ENCODE data around the gene OGFRL1. TPM values are rescaled to one million over a fixed set of nuclear protein-coding genes. Genes with fewer than 3 reads are reported as not detected.

The OGFRL1 gene
- total RNA-seq, 1 donor from 2014 or later, result 9.4 TPM

DNA sequence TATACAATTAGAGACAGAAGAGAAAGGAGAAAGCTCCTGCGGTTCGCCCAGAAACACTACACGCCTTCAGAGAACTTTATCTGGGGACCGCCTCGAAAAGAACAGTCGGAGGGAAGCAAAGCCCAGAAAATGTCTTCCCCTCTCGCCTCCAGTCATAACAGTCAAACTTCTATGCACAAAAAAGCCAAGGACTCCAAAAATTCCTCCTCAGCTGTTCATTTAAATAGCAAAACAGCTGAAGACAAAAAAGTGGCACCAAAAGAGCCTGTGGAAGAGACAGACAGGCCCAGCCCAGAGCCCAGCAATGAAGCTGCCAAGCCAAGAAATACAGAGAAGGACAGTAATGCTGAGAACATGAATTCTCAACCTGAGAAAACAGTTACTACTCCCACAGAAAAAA lies 12.9 kb downstream of the OGFRL1 start:
- H3K4me3 Mint-ChIP-seq (ENCODE audit: low read depth), result no peak overlapping the region

DNA sequence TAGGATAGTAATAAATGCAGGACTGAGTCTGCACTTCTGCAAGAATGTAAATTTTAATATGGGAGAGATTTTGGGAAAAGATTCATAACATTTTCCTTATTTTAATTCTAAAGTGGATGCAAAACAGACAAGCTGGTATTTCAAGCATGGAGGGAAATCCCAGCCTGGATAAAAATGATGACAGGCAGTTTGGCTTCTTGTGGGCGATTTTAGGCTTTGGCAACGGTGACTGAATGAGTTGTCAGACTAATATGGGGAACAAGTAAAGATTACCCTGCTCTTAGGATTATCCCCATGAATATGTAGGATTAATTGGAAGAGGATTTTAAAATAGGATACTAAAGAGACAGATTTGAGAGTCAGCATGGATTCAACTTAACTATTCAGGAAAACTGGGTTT lies 21.0 kb downstream of the OGFRL1 start:
- H3K27ac Mint-ChIP-seq, result no peak overlapping the region
- peaks cover 9% of the 10 kb centered on the region for H3K4me1 Mint-ChIP-seq (ENCODE audit: low read depth)
- H3K36me3 Mint-ChIP-seq (ENCODE audit: insufficient read depth), result no peaks in the 10 kb centered on the region
- H3K4me3 Mint-ChIP-seq (ENCODE audit: low read depth), result no peak overlapping the region
- TF ChIP-seq, protein P1, sequence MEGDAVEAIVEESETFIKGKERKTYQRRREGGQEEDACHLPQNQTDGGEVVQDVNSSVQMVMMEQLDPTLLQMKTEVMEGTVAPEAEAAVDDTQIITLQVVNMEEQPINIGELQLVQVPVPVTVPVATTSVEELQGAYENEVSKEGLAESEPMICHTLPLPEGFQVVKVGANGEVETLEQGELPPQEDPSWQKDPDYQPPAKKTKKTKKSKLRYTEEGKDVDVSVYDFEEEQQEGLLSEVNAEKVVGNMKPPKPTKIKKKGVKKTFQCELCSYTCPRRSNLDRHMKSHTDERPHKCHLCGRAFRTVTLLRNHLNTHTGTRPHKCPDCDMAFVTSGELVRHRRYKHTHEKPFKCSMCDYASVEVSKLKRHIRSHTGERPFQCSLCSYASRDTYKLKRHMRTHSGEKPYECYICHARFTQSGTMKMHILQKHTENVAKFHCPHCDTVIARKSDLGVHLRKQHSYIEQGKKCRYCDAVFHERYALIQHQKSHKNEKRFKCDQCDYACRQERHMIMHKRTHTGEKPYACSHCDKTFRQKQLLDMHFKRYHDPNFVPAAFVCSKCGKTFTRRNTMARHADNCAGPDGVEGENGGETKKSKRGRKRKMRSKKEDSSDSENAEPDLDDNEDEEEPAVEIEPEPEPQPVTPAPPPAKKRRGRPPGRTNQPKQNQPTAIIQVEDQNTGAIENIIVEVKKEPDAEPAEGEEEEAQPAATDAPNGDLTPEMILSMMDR (IDR thresholded peaks at IDR 0.05; ENCODE audit: unreplicated experiment), result no peak
- DNase-seq (ENCODE audit: low spot score, unreplicated experiment), result no peak
- H3K9me3 Mint-ChIP-seq (ENCODE audit: low read depth), result no peaks in the 10 kb centered on the region
- no peaks in the 10 kb centered on the region for H3K27me3 Mint-ChIP-seq

More for the DNA sequence above, 12.9 kb downstream of the OGFRL1 start:
- Mint-ChIP-seq H3K9me3 (ENCODE audit: low read depth) (no peaks in the 10 kb centered on the region), H3K4me1 (ENCODE audit: low read depth) (no peaks in the 10 kb centered on the region), H3K27me3 (no peaks in the 10 kb centered on the region), H3K27ac (no peak overlapping the region), H3K36me3 (ENCODE audit: insufficient read depth) (peaks cover 9% of the 10 kb centered on the region)
- TF ChIP-seq, protein P1 (IDR thresholded peaks at IDR 0.05; ENCODE audit: unreplicated experiment), result no peak
- no peak for DNase-seq (ENCODE audit: low spot score, unreplicated experiment)

DNA sequence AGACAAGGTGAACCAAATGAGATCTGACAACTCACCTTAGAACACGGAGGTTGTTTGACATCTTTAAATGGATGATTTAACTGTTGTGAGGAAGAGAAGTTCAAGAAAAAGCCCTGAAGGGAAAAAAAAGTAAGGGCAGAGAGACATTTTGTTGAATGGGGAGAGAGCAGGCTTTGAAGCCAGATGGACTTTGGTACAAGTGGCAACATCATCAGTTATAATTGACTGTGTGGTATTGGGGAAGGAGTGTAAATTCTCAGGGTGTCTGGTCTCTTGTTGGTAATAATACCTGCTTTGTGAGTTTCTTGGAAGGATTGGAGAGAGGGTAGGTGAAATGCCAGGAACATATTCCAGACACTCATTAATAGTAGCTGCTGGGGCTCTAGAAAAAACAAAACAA lies 21.6 kb downstream of the OGFRL1 start:
- no peaks in the 10 kb centered on the region for H3K9me3 Mint-ChIP-seq (ENCODE audit: low read depth)
- no peaks in the 10 kb centered on the region for H3K36me3 Mint-ChIP-seq (ENCODE audit: insufficient read depth)
- no peak overlapping the region for H3K27ac Mint-ChIP-seq
- H3K27me3 Mint-ChIP-seq, result no peaks in the 10 kb centered on the region
- DNase-seq (ENCODE audit: low spot score, unreplicated experiment), result no peak
- no peak overlapping the region for H3K4me3 Mint-ChIP-seq (ENCODE audit: low read depth)
- TF ChIP-seq, protein P1 (IDR thresholded peaks at IDR 0.05; ENCODE audit: unreplicated experiment), result no peak
- peaks cover 9% of the 10 kb centered on the region for H3K4me1 Mint-ChIP-seq (ENCODE audit: low read depth)

DNA sequence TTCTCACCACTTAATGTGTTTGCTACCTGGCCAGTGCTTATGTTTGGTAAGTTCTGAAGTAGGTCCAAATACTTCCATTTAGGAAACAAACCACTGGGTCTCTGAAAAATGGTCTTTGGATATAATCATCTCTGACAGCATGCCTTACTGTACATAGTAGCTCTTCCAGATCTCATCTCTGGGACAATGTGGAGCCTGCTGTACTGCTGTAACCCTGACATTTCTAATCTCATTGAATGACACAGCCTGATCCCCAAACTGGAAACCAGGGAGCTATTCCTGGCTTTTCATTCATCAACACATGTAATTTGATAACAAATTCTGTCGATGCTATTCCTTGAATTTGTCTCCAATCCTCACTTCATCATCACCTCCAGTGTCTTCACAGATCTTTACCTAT lies 23.5 kb downstream of the OGFRL1 start:
- DNase-seq (ENCODE audit: low spot score, unreplicated experiment), result no peak
- TF ChIP-seq, protein P1 (IDR thresholded peaks at IDR 0.05; ENCODE audit: unreplicated experiment), result no peak
- Mint-ChIP-seq H3K27ac (no peak overlapping the region), H3K4me1 (ENCODE audit: low read depth) (peaks cover 9% of the 10 kb centered on the region), H3K4me3 (ENCODE audit: low read depth) (no peak overlapping the region), H3K27me3 (no peaks in the 10 kb centered on the region), H3K9me3 (ENCODE audit: low read depth) (peaks cover 4% of the 10 kb centered on the region), H3K36me3 (ENCODE audit: insufficient read depth) (no peaks in the 10 kb centered on the region)

DNA sequence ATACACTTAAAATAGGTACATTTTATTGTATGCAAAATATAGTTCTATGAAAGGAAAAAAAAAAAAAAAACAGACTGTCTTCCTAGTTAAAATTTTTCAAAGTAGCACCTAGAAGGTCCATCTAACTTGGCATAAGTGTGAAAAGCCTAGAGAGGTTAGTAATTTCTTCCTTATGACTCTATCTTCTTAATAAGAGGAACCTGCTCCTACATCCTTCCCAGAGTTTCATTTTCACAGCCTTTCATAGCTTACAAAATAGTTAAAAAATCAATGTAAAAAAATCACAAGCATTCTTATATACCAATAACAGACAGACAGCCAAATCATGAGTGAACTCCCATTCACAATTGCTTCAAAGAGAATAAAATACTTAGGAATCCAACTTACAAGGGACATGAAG lies 28.8 kb downstream of the OGFRL1 start:
- Mint-ChIP-seq H3K4me3 (ENCODE audit: low read depth) (no peak overlapping the region), H3K36me3 (ENCODE audit: insufficient read depth) (no peaks in the 10 kb centered on the region), H3K27ac (no peak overlapping the region), H3K4me1 (ENCODE audit: low read depth) (no peaks in the 10 kb centered on the region), H3K9me3 (ENCODE audit: low read depth) (peaks cover 9% of the 10 kb centered on the region), H3K27me3 (no peaks in the 10 kb centered on the region)
- DNase-seq (ENCODE audit: low spot score, unreplicated experiment), result no peak
- TF ChIP-seq, protein P1 (IDR thresholded peaks at IDR 0.05; ENCODE audit: unreplicated experiment), result no peak

Measured in progenitor cell of endocrine pancreas (in vitro differentiated cells).